ENCODE results near the gene TMEM179. TPM values are rescaled to one million over a fixed set of nuclear protein-coding genes. Genes with fewer than 3 reads are reported as not detected.

TMEM179 gene
- total RNA-seq, 4 donors from 2014 or later, result 3.1 TPM; not detected in 3

DNA sequence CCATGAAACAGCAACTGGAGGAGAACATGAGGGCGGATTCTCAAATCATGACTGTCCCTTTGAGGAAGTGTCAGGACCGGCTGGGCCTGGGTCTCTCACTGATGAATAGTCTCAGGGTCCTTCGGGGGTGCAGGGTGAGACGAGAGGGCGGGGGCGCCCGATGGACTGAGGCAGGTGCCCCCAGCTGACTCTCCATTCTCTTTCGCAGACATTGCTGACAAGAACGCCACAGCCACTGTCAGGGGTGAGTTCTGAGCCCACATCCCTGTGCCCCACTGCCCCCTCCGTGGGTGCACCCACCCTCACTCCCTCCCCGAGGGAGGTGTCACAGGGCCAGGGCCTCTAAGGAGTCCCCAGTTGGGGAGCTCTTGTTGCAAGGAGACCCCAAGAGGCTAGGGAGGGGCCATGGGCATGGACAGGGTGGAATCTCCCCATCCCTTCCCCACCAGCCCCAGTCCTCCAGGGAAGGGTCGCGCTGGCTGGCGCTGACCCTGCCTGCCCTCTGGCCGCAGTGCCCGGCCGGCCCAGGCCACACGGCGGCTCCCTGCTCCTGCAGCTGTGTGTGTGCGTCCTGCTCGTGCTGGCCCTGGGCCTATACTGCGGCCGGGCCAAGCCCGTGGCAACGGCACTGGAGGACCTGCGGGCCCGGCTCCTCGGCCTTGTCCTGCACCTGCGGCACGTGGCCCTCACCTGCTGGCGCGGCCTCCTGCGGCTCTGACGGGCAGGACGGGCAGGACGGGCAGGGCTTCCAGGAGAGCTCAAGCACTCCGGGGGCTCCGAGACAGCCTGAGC lies 16.3 kb downstream of the TMEM179 start:
- intact Hi-C loops (cut with DNase I), result no loop called here
- Histone ChIP-seq H3K9me3 (no peaks in the 10 kb centered on the region), H3K4me3 (replicated peaks in 1 of 3) (no peak overlapping the region), H3K27me3 (no peaks in the 10 kb centered on the region), H3K36me3 (no peaks in the 10 kb centered on the region), H3K27ac (no peak overlapping the region), H3K4me1 (no peaks in the 10 kb centered on the region)
- DNase-seq, result no peak
- TF ChIP-seq, protein P1, sequence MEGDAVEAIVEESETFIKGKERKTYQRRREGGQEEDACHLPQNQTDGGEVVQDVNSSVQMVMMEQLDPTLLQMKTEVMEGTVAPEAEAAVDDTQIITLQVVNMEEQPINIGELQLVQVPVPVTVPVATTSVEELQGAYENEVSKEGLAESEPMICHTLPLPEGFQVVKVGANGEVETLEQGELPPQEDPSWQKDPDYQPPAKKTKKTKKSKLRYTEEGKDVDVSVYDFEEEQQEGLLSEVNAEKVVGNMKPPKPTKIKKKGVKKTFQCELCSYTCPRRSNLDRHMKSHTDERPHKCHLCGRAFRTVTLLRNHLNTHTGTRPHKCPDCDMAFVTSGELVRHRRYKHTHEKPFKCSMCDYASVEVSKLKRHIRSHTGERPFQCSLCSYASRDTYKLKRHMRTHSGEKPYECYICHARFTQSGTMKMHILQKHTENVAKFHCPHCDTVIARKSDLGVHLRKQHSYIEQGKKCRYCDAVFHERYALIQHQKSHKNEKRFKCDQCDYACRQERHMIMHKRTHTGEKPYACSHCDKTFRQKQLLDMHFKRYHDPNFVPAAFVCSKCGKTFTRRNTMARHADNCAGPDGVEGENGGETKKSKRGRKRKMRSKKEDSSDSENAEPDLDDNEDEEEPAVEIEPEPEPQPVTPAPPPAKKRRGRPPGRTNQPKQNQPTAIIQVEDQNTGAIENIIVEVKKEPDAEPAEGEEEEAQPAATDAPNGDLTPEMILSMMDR (IDR thresholded peaks at IDR 0.05), result no peak
- TF ChIP-seq POLR2A (IDR thresholded peaks at IDR 0.05), result no peak
- WGBS, 2 donors, result 83 to 84% methylated on average over 11 to 33 of the region's 38 CpGs

DNA sequence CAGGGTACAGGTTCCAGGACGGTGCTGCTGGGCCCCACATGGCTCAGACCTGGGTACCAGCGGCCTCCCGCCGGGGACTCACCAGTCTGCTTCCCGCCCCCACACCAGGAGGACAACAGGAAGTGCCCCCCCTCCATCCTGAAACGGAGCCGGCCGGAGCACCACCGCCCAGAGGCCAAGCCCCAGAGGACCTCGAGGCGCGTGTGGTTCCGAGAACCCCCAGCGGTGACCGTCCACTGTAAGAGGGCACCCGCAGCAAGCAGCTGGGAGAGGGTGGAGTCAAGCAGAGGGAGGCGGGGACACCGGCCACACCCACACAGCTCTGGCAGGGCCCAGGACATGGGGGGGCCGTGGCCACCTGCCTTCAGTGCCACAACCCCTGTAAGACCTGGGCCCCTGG lies 16.9 kb downstream of the TMEM179 start:
- 68% methylated on average over 4 of the region's 19 CpGs; no CpG with 5 or more reads in 1 of the 2 donors for WGBS, 2 donors
- Histone ChIP-seq H3K27me3 (no peaks in the 10 kb centered on the region), H3K9me3 (no peaks in the 10 kb centered on the region), H3K4me3 (replicated peaks in 1 of 3) (no peak overlapping the region), H3K36me3 (no peaks in the 10 kb centered on the region), H3K27ac (no peak overlapping the region), H3K4me1 (no peaks in the 10 kb centered on the region)
- intact Hi-C loops (cut with DNase I), result no loop called here
- TF ChIP-seq POLR2A (IDR thresholded peaks at IDR 0.05), result no peak
- TF ChIP-seq, protein P1 (IDR thresholded peaks at IDR 0.05), result no peak
- no peak for DNase-seq

DNA sequence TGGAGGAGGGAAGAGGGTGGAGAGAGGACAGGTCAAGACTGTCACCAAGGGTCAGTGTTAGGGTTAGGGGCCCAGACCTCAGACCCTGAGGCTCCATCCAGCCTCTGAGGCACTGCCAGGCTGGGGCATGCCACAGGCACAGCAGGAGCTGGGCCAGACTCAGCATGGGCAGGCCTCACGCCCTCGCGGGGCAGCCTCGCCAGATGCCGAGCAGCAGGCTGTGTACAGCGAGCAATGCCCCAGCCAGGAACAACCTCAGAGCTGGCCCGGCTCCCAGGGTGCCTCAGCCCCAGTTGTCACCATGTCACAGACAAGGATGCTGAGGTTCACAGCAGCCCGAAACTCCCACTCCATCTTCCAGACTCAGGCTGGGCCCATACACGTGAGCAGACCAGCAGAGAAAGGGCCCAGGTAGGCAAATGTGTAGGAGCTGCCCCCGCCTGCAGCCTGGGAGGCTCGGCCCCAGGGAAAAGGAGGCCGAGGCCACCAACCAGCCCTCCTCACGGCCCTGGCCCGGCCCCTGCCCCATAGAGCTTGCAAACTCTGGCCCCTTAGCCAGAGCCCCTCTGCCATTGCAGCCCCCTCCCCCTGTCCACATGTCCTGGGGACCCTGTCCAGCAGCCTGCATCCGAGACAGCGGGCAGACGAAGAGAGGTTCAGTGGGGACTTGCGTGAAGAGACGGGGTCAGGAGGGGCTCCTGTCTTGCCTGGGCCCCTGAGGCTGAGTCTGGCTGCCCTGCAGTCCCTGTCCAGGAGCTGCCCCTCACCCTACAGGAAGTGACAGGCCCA lies 17.5 kb downstream of the TMEM179 start:
- WGBS, 2 donors, result 60 to 100% methylated on average over 1 to 3 of the region's 19 CpGs
- Histone ChIP-seq H3K4me1 (no peaks in the 10 kb centered on the region), H3K4me3 (replicated peaks in 1 of 3) (no peak overlapping the region), H3K27ac (no peak overlapping the region), H3K27me3 (no peaks in the 10 kb centered on the region), H3K36me3 (no peaks in the 10 kb centered on the region), H3K9me3 (no peaks in the 10 kb centered on the region)
- TF ChIP-seq POLR2A (IDR thresholded peaks at IDR 0.05), result no peak
- TF ChIP-seq, protein P1 (IDR thresholded peaks at IDR 0.05), result no peak
- DNase-seq, result no peak
- intact Hi-C loops (cut with DNase I), result no loop called here

DNA sequence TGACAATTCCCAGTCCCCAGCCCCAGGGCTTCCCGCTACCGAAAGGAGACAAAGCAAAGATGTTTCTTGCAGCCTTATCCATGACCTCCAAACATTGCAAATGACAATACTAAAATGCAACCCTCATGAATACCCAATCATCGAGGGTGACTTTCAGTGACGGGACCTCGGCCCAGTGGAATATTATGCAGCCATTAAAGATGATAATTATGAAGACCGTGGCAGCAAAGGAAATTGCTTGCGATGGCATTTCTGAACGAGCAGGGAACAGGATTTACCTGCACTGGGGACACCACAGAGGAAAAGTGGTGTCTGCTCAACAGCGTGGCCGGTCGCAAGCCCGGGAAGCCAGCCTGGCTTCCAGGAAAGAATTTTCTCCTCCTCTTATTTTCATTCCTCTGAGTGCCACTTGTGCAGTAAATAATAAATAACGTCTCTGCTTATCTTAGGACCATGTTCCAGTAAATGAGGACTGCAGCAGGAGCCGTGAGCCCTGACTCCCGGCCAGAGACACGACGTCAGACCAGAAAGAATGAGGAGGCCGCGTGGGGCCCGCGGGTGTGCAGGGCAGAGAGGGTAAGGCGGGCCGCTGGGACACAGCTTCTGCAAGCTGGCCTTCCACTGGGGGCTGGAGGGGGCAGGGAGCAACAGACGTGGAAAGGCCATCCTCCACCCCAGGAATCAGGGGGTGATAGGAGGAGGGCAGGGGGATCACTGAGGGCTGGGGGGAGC lies 18.4 kb downstream of the TMEM179 start:
- 69 to 78% methylated on average over 20 to 24 of the region's 24 CpGs for WGBS, 2 donors
- Histone ChIP-seq H3K36me3 (no peaks in the 10 kb centered on the region), H3K9me3 (no peaks in the 10 kb centered on the region), H3K27me3 (no peaks in the 10 kb centered on the region), H3K4me3 (replicated peaks in 1 of 3) (no peak overlapping the region), H3K4me1 (peaks cover 3 to 7% of the 10 kb centered on the region in 2 donors), H3K27ac (no peak overlapping the region)
- DNase-seq, result no peak
- intact Hi-C loops (cut with DNase I), result no loop called here
- no peak for TF ChIP-seq POLR2A (IDR thresholded peaks at IDR 0.05)
- TF ChIP-seq, protein P1 (IDR thresholded peaks at IDR 0.05), result no peak
